ENCODE data around the gene FNDC3B.

DNA sequence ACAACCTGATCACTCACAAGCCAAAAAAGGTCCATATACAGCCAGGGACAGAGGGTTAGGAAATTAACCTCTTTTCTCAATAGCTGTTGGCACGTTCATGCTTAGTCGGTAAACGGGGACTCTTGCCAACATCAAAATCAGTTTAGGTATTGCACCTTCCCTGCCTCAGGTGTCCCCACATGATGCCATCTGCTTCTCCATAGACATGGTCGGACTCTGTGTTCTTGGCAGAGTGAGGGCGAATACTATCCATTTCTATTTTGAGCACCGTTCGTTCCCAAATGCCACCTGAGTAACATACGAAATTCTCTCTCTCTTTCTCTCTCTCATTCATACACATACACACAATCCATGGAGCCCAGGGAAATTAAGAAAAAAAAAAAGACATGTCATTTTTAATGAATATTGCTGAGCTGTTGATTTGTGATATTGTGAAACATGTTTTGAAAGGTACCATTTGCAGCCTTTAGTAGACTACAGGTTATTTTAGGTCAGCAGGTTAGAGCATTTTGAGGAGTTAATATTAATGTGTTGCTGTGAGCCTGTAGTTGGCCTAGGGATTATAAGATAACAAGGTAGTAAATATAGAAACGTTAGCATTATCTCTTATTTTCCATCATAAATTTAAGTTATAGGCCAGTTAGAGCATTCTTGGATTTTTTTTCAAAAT, 330.3 kb downstream of the FNDC3B start:
- TF ChIP-seq, protein P1, sequence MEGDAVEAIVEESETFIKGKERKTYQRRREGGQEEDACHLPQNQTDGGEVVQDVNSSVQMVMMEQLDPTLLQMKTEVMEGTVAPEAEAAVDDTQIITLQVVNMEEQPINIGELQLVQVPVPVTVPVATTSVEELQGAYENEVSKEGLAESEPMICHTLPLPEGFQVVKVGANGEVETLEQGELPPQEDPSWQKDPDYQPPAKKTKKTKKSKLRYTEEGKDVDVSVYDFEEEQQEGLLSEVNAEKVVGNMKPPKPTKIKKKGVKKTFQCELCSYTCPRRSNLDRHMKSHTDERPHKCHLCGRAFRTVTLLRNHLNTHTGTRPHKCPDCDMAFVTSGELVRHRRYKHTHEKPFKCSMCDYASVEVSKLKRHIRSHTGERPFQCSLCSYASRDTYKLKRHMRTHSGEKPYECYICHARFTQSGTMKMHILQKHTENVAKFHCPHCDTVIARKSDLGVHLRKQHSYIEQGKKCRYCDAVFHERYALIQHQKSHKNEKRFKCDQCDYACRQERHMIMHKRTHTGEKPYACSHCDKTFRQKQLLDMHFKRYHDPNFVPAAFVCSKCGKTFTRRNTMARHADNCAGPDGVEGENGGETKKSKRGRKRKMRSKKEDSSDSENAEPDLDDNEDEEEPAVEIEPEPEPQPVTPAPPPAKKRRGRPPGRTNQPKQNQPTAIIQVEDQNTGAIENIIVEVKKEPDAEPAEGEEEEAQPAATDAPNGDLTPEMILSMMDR (conservative IDR thresholded peaks at IDR 0.05; ENCODE audit: low read length), result no peak
- no peak for TF ChIP-seq EZH2phosphoT487 (IDR thresholded peaks at IDR 0.05; ENCODE audit: borderline replicate concordance)

Data from Loucy (cell line).